ENCODE results near the gene ELMOD2. TPM values are rescaled to one million over a fixed set of nuclear protein-coding genes. Genes with fewer than 3 reads are reported as not detected.

The ELMOD2 gene
- polyA plus RNA-seq, 4 donors, result 5.6 to 36.3 (median 7.6) TPM

GRCh38 chr4:140568507-140569306, 44.7 kb downstream of the ELMOD2 start, which contains the start of gene UCP1:
UCP1 (minus strand) TSS chr4:140568961; CDS start chr4:140568729, 232 bp downstream.
- H3K36me3 ChIP-seq (ENCODE audit: control insufficient read depth in 3 of 3, insufficient read depth in 2 of 3, low read depth in 1 of 3, low read length in 3 of 3), result no peaks in the 10 kb centered on the region
- no peak within 1 kb of the TSS for H3K27ac ChIP-seq (ENCODE audit: low read depth in 1 of 3, low read length in 2 of 3)
- FAIRE-seq (no peak), DNase-seq (peak; percentile 25 to 54)
- WGBS, 3 donors, result 2 to 5% (median 2%) methylated on average over 60 to 69 of the region's 69 CpGs
- peak within 1 kb of the TSS in 2 of 3 donors; percentile 38 to 61 for H3K4me3 ChIP-seq (ENCODE audit: low read depth in 1 of 3, low read length in 3 of 3)
- H3K4me1 ChIP-seq (ENCODE audit: control insufficient read depth in 3 of 3, insufficient read depth in 2 of 3, low read depth in 1 of 3, low read length in 2 of 3), result peaks cover 0 to 11% (median 0%) of the 10 kb centered on the region in 3 donors
- peaks cover 0 to 53% (median 34%) of the 10 kb centered on the region in 3 donors for H3K27me3 ChIP-seq (ENCODE audit: control insufficient read depth in 3 of 3, insufficient read depth in 3 of 3, low read length in 3 of 3)
- H3K9me3 ChIP-seq (ENCODE audit: control insufficient read depth in 2 of 2, insufficient read depth in 1 of 2, low read depth in 1 of 2, low read length in 1 of 2), result peaks cover 0 to 5% of the 10 kb centered on the region in 2 donors

GRCh38 chr4:140569307-140569638, 45.3 kb downstream of the ELMOD2 start:
- Histone ChIP-seq H3K9me3 (ENCODE audit: control insufficient read depth in 2 of 2, insufficient read depth in 1 of 2, low read depth in 1 of 2, low read length in 1 of 2) (peaks cover 0 to 5% of the 10 kb centered on the region in 2 donors), H3K4me1 (ENCODE audit: control insufficient read depth in 3 of 3, insufficient read depth in 2 of 3, low read depth in 1 of 3, low read length in 2 of 3) (peaks cover 0 to 11% (median 0%) of the 10 kb centered on the region in 3 donors), H3K27me3 (ENCODE audit: control insufficient read depth in 3 of 3, insufficient read depth in 3 of 3, low read length in 3 of 3) (peaks cover 0 to 53% (median 34%) of the 10 kb centered on the region in 3 donors), H3K27ac (ENCODE audit: low read depth in 1 of 3, low read length in 2 of 3) (no peak overlapping the region), H3K4me3 (ENCODE audit: low read depth in 1 of 3, low read length in 3 of 3) (peak overlapping the region in 2 of 3 donors; percentile 38 to 61), H3K36me3 (ENCODE audit: control insufficient read depth in 3 of 3, insufficient read depth in 2 of 3, low read depth in 1 of 3, low read length in 3 of 3) (no peaks in the 10 kb centered on the region)
- 40 to 49% (median 47%) methylated on average over 7 of the region's 7 CpGs for WGBS, 3 donors
- DNase-seq (no peak), FAIRE-seq (no peak)

- no peak overlapping the region for H3K27ac ChIP-seq (ENCODE audit: low read depth in 1 of 3, low read length in 2 of 3)
- no peaks in the 10 kb centered on the region for H3K36me3 ChIP-seq (ENCODE audit: control insufficient read depth in 3 of 3, insufficient read depth in 2 of 3, low read depth in 1 of 3, low read length in 3 of 3)
- H3K4me3 ChIP-seq (ENCODE audit: low read depth in 1 of 3, low read length in 3 of 3), result no peak overlapping the region
- H3K4me1 ChIP-seq (ENCODE audit: control insufficient read depth in 3 of 3, insufficient read depth in 2 of 3, low read depth in 1 of 3, low read length in 2 of 3), result peaks cover 0 to 11% (median 0%) of the 10 kb centered on the region in 3 donors
- peaks cover 0 to 5% of the 10 kb centered on the region in 2 donors for H3K9me3 ChIP-seq (ENCODE audit: control insufficient read depth in 2 of 2, insufficient read depth in 1 of 2, low read depth in 1 of 2, low read length in 1 of 2)
- peaks cover 0 to 46% (median 30%) of the 10 kb centered on the region in 3 donors for H3K27me3 ChIP-seq (ENCODE audit: control insufficient read depth in 3 of 3, insufficient read depth in 3 of 3, low read length in 3 of 3)
- FAIRE-seq (no peak), DNase-seq (no peak)
- WGBS, 3 donors, result 71 to 82% (median 79%) methylated on average over 2 of the region's 2 CpGs
These were observed 47.7 kb downstream of the ELMOD2 start for GRCh38 chr4:140571620-140572019.

- FAIRE-seq (no peak), DNase-seq (no peak)
- Histone ChIP-seq H3K4me3 (ENCODE audit: low read depth in 1 of 3, low read length in 3 of 3) (no peak overlapping the region), H3K27ac (ENCODE audit: low read depth in 1 of 3, low read length in 2 of 3) (no peak overlapping the region), H3K4me1 (ENCODE audit: control insufficient read depth in 3 of 3, insufficient read depth in 2 of 3, low read depth in 1 of 3, low read length in 2 of 3) (no peaks in the 10 kb centered on the region), H3K9me3 (ENCODE audit: control insufficient read depth in 2 of 2, insufficient read depth in 1 of 2, low read depth in 1 of 2, low read length in 1 of 2) (peaks cover 0 to 5% of the 10 kb centered on the region in 2 donors), H3K27me3 (ENCODE audit: control insufficient read depth in 3 of 3, insufficient read depth in 3 of 3, low read length in 3 of 3) (peaks cover 0 to 34% (median 13%) of the 10 kb centered on the region in 3 donors), H3K36me3 (ENCODE audit: control insufficient read depth in 3 of 3, insufficient read depth in 2 of 3, low read depth in 1 of 3, low read length in 3 of 3) (no peaks in the 10 kb centered on the region)
- WGBS, 3 donors, result 66 to 80% (median 67%) methylated on average over 4 of the region's 4 CpGs
These were observed 51.5 kb downstream of the ELMOD2 start for GRCh38 chr4:140575489-140575888.

GRCh38 chr4:140579278-140579677, 55.3 kb downstream of the ELMOD2 start:
- 8 to 23% (median 11%) methylated on average over 27 of the region's 27 CpGs for WGBS, 3 donors
- H3K4me3 ChIP-seq (ENCODE audit: low read depth in 1 of 3, low read length in 3 of 3), result no peak overlapping the region
- peaks cover 0 to 33% (median 4%) of the 10 kb centered on the region in 3 donors for H3K27me3 ChIP-seq (ENCODE audit: control insufficient read depth in 3 of 3, insufficient read depth in 3 of 3, low read length in 3 of 3)
- no peaks in the 10 kb centered on the region for H3K9me3 ChIP-seq (ENCODE audit: control insufficient read depth in 2 of 2, insufficient read depth in 1 of 2, low read depth in 1 of 2, low read length in 1 of 2)
- no peaks in the 10 kb centered on the region for H3K4me1 ChIP-seq (ENCODE audit: control insufficient read depth in 3 of 3, insufficient read depth in 2 of 3, low read depth in 1 of 3, low read length in 2 of 3)
- no peaks in the 10 kb centered on the region for H3K36me3 ChIP-seq (ENCODE audit: control insufficient read depth in 3 of 3, insufficient read depth in 2 of 3, low read depth in 1 of 3, low read length in 3 of 3)
- DNase-seq (no peak), FAIRE-seq (no peak)
- no peak overlapping the region for H3K27ac ChIP-seq (ENCODE audit: low read depth in 1 of 3, low read length in 2 of 3)

GRCh38 chr4:140581078-140581477, 57.1 kb downstream of the ELMOD2 start:
- DNase-seq, result no peak
- H3K9me3 ChIP-seq (ENCODE audit: control insufficient read depth in 2 of 2, insufficient read depth in 1 of 2, low read depth in 1 of 2, low read length in 1 of 2), result no peaks in the 10 kb centered on the region
- no peak overlapping the region for H3K27ac ChIP-seq (ENCODE audit: low read depth in 1 of 3, low read length in 2 of 3)
- H3K4me3 ChIP-seq (ENCODE audit: low read depth in 1 of 3, low read length in 3 of 3), result no peak overlapping the region
- FAIRE-seq, result no peak
- H3K27me3 ChIP-seq (ENCODE audit: control insufficient read depth in 3 of 3, insufficient read depth in 3 of 3, low read length in 3 of 3), result peaks cover 0 to 33% (median 4%) of the 10 kb centered on the region in 3 donors
- WGBS, 3 donors, result 43 to 67% (median 46%) methylated on average over 3 of the region's 3 CpGs
- H3K36me3 ChIP-seq (ENCODE audit: control insufficient read depth in 3 of 3, insufficient read depth in 2 of 3, low read depth in 1 of 3, low read length in 3 of 3), result no peaks in the 10 kb centered on the region
- no peaks in the 10 kb centered on the region for H3K4me1 ChIP-seq (ENCODE audit: control insufficient read depth in 3 of 3, insufficient read depth in 2 of 3, low read depth in 1 of 3, low read length in 2 of 3)

- DNase-seq (no peak), FAIRE-seq (no peak)
- Histone ChIP-seq H3K27me3 (ENCODE audit: control insufficient read depth in 3 of 3, insufficient read depth in 3 of 3, low read length in 3 of 3) (peaks cover 0 to 13% (median under 1%) of the 10 kb centered on the region in 3 donors), H3K9me3 (ENCODE audit: control insufficient read depth in 2 of 2, insufficient read depth in 1 of 2, low read depth in 1 of 2, low read length in 1 of 2) (no peaks in the 10 kb centered on the region), H3K4me1 (ENCODE audit: control insufficient read depth in 3 of 3, insufficient read depth in 2 of 3, low read depth in 1 of 3, low read length in 2 of 3) (no peaks in the 10 kb centered on the region), H3K27ac (ENCODE audit: low read depth in 1 of 3, low read length in 2 of 3) (no peak overlapping the region), H3K36me3 (ENCODE audit: control insufficient read depth in 3 of 3, insufficient read depth in 2 of 3, low read depth in 1 of 3, low read length in 3 of 3) (no peaks in the 10 kb centered on the region), H3K4me3 (ENCODE audit: low read depth in 1 of 3, low read length in 3 of 3) (no peak overlapping the region)
- 39 to 55% (median 50%) methylated on average over 1 of the region's 1 CpG for WGBS, 3 donors
These were observed 60.5 kb downstream of the ELMOD2 start for GRCh38 chr4:140584439-140584838.

- DNase-seq (peak; percentile 58 to 68), FAIRE-seq (no peak)
- H3K4me1 ChIP-seq (ENCODE audit: control insufficient read depth in 3 of 3, insufficient read depth in 2 of 3, low read depth in 1 of 3, low read length in 2 of 3), result no peaks in the 10 kb centered on the region
- H3K27ac ChIP-seq (ENCODE audit: low read depth in 1 of 3, low read length in 2 of 3), result no peak overlapping the region
- H3K36me3 ChIP-seq (ENCODE audit: control insufficient read depth in 3 of 3, insufficient read depth in 2 of 3, low read depth in 1 of 3, low read length in 3 of 3), result no peaks in the 10 kb centered on the region
- 29 to 47% (median 32%) methylated on average over 1 of the region's 1 CpG for WGBS, 3 donors
- H3K4me3 ChIP-seq (ENCODE audit: low read depth in 1 of 3, low read length in 3 of 3), result no peak overlapping the region
- H3K9me3 ChIP-seq (ENCODE audit: control insufficient read depth in 2 of 2, insufficient read depth in 1 of 2, low read depth in 1 of 2, low read length in 1 of 2), result no peaks in the 10 kb centered on the region
- peaks cover 0 to 5% (median 0%) of the 10 kb centered on the region in 3 donors for H3K27me3 ChIP-seq (ENCODE audit: control insufficient read depth in 3 of 3, insufficient read depth in 3 of 3, low read length in 3 of 3)
These were observed 71.1 kb downstream of the ELMOD2 start for GRCh38 chr4:140595065-140595464.

Data from small intestine (tissue), 7 donors.